Mammary epithelial cell (primary cell): Measurements from ENCODE around the gene OMP.

Source experiments
- CTCF ChIP-seq, 2 donors: IDR thresholded peaks in 1 of 2; conservative IDR thresholded peaks in 1 of 2; 2 replicates each; pipeline ENCODE4 v1.5.1; 2011 to 2012; ENCODE audit warnings: inconsistent platforms in 2 of 2, low read length in 2 of 2, mild to moderate bottlenecking in 2 of 2, control low read depth in 1 of 2, low read depth in 1 of 2; ENCODE audit not compliant: insufficient read depth in 1 of 2; ENCODE audit errors: extremely low read depth in 1 of 2
- EZH2 ChIP-seq: IDR thresholded peaks from 2 replicates; pipeline ENCODE4 v1.6.1; 2012; ENCODE audit warnings: low read length, inconsistent platforms, borderline replicate concordance

- TF ChIP-seq EZH2 (no peak), CTCF (conservative IDR thresholded peaks at IDR 0.05 in 1 of 2, IDR thresholded peaks at IDR 0.05 in 1 of 2; ENCODE audit: extremely low read depth in 1 of 2, insufficient read depth in 1 of 2, low read depth in 1 of 2, low read length in 2 of 2) (no peak)
Observed at GRCh38 chr11:77063407-77063806, 39.2 kb upstream of the OMP start.
